ENCODE data around the gene PRKG1.

PRKG1 gene

GRCh38 chr10:52007091-52007490 is 932.8 kb downstream of the PRKG1 start:
- no peak for TF ChIP-seq CTCF (IDR thresholded peaks at IDR 0.05; ENCODE audit: low read depth, low read length)
- no peak overlapping the region for H3K4me3 ChIP-seq (ENCODE audit: low read depth, low read length)

GRCh38 chr10:52011118-52011517 is 936.8 kb downstream of the PRKG1 start:
- no peak for TF ChIP-seq CTCF (IDR thresholded peaks at IDR 0.05; ENCODE audit: low read depth, low read length)
- no peak overlapping the region for H3K4me3 ChIP-seq (ENCODE audit: low read depth, low read length)

- no peak overlapping the region for H3K4me3 ChIP-seq (ENCODE audit: low read depth, low read length)
- TF ChIP-seq CTCF (IDR thresholded peaks at IDR 0.05; ENCODE audit: low read depth, low read length): no peak
Observed at GRCh38 chr10:52019077-52019555, 944.8 kb downstream of the PRKG1 start.

- no peak for TF ChIP-seq CTCF (IDR thresholded peaks at IDR 0.05; ENCODE audit: low read depth, low read length)
- no peak overlapping the region for H3K4me3 ChIP-seq (ENCODE audit: low read depth, low read length)
Observed at GRCh38 chr10:52019656-52020055, 945.4 kb downstream of the PRKG1 start.

- no peak for TF ChIP-seq CTCF (IDR thresholded peaks at IDR 0.05; ENCODE audit: low read depth, low read length)
Observed at GRCh38 chr10:52020173-52020572, 945.9 kb downstream of the PRKG1 start.

GRCh38 chr10:52020702-52021101 is 946.4 kb downstream of the PRKG1 start:
- no peak for TF ChIP-seq CTCF (IDR thresholded peaks at IDR 0.05; ENCODE audit: low read depth, low read length)
- no peak overlapping the region for H3K4me3 ChIP-seq (ENCODE audit: low read depth, low read length)

More at GRCh38 chr10:52020173-52020572, 945.9 kb downstream of the PRKG1 start:
- no peak overlapping the region for H3K4me3 ChIP-seq (ENCODE audit: low read depth, low read length)

GRCh38 chr10:52027055-52027705 is 952.9 kb downstream of the PRKG1 start:
- TF ChIP-seq CTCF (IDR thresholded peaks at IDR 0.05; ENCODE audit: low read depth, low read length): no peak
- H3K4me3 ChIP-seq (ENCODE audit: low read depth, low read length): peak overlapping the region; percentile 45
